Spleen (tissue), 7 donors: Measurements from ENCODE around the gene FLNB.

ENCODE experiments used
- POLR2AphosphoS5 ChIP-seq, 3 donors: sonication (generic); formaldehyde crosslinking; IDR thresholded peaks; one replicate each; pipeline ENCODE4 v1.5.1; 2017; ENCODE audit warnings: antibody characterized with exemption in 3 of 3
- TF ChIP-seq, protein P1 (sequence below), 11 experiments: fragments of 200-600 bp in 7 of 11; fragments of 450-650 bp in 4 of 11; sonication (generic) in 4 of 11; IDR thresholded peaks in 8 of 11; conservative IDR thresholded peaks in 3 of 11; 1 replicate in 7 of 11; 2 replicates in 4 of 11; pipeline versions ENCODE4 v1.4.0 to v1.8.0; 2016 to 2021; ENCODE audit warnings: antibody characterized with exemption in 11 of 11, inconsistent platforms in 4 of 11, mild to moderate bottlenecking in 1 of 11
- donor health status: DM: no; HTN: no; CAD: no; lungs with moderate emphysema.
- donor health status: DM: no; HTN: no; CAD: no.
- donor health status: DM: no; HTN: no; CAD: no.

DNA sequence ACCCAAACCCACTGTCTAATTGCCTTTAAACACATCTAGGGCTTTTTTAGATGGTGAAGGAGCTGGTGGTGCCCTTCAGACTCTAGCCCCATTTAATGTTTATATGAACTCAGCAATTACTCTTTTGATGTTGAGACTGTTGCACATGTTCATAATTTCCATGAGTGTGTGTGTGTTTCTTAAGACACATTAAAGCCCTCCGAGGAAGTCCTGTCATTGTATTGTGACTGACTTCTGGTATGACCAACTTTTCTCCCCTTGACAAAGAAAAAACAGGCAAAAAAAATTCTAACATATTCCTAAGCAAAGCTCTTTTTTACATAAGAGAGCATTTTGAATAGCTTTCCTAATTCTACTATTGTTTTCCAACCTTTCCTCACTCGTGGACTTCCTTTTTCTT, 91.6 kb downstream of the FLNB start:
- TF ChIP-seq, protein P1, sequence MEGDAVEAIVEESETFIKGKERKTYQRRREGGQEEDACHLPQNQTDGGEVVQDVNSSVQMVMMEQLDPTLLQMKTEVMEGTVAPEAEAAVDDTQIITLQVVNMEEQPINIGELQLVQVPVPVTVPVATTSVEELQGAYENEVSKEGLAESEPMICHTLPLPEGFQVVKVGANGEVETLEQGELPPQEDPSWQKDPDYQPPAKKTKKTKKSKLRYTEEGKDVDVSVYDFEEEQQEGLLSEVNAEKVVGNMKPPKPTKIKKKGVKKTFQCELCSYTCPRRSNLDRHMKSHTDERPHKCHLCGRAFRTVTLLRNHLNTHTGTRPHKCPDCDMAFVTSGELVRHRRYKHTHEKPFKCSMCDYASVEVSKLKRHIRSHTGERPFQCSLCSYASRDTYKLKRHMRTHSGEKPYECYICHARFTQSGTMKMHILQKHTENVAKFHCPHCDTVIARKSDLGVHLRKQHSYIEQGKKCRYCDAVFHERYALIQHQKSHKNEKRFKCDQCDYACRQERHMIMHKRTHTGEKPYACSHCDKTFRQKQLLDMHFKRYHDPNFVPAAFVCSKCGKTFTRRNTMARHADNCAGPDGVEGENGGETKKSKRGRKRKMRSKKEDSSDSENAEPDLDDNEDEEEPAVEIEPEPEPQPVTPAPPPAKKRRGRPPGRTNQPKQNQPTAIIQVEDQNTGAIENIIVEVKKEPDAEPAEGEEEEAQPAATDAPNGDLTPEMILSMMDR (IDR thresholded peaks at IDR 0.05 in 8 of 11, conservative IDR thresholded peaks at IDR 0.05 in 3 of 11) = no peak
- no peak for TF ChIP-seq POLR2AphosphoS5 (IDR thresholded peaks at IDR 0.05)
